ENCODE data around the gene CTBP2.
"Not testable (repeated sequence)": the region's sequence is repeated elsewhere in the genome, so short reads cannot be mapped to it uniquely, and the experiment has no call there.

The CTBP2 gene

GRCh38 chr10:125085258-125086054 lies 74.9 kb downstream of the CTBP2 start:
- H3K4me3 ChIP-seq (ENCODE audit: low read length): no peak overlapping the region
- no peak overlapping the region for H3K9ac ChIP-seq (ENCODE audit: low read length)
- no peaks in the 10 kb centered on the region for H3K27me3 ChIP-seq (ENCODE audit: control insufficient read depth, insufficient read depth, low read length)
- peaks cover 9% of the 10 kb centered on the region for H3K4me1 ChIP-seq (ENCODE audit: control insufficient read depth, insufficient read depth, low read length)
- H3K27ac ChIP-seq (ENCODE audit: low read depth, low read length): no peak overlapping the region
- no peaks in the 10 kb centered on the region for H3K36me3 ChIP-seq (ENCODE audit: control insufficient read depth, insufficient read depth, low read length)

DNA sequence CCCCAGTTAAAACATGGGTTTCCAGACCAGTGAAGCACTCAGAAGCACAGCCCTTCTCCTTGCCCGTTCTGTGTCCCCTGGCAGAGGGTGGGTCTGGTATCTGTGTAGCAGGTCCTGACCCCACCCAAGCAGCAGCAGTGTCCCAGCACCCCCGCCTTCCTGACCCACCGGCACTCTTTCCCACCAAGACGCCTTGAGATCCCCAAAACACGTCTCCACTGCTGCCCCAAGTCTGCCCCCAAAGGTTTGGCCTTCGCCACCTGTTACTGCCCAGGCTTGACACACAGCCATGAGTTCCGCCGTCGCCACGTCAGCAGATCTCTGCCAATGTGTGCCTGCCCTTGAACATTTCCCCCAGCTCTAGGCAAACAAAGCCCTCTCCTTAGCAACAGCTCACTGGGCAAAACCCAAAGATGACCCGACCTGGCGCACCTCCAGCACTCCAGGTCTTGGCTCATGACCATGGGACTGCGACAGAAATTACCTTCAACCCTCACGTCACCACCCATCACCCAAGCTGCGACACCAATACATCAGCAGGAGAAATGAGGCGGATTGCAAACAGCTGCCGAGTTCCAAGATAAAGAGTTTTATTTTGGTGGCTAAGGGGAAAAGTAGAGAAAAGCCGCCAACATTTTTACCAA lies 75.6 kb downstream of the CTBP2 start:
- no peak overlapping the region for H3K4me3 ChIP-seq (ENCODE audit: low read length)
- no peaks in the 10 kb centered on the region for H3K27me3 ChIP-seq (ENCODE audit: control insufficient read depth, insufficient read depth, low read length)
- H3K27ac ChIP-seq (ENCODE audit: low read depth, low read length): no peak overlapping the region
- H3K36me3 ChIP-seq (ENCODE audit: control insufficient read depth, insufficient read depth, low read length): no peaks in the 10 kb centered on the region
- peaks cover 9% of the 10 kb centered on the region for H3K4me1 ChIP-seq (ENCODE audit: control insufficient read depth, insufficient read depth, low read length)
- no peak overlapping the region for H3K9ac ChIP-seq (ENCODE audit: low read length)

DNA sequence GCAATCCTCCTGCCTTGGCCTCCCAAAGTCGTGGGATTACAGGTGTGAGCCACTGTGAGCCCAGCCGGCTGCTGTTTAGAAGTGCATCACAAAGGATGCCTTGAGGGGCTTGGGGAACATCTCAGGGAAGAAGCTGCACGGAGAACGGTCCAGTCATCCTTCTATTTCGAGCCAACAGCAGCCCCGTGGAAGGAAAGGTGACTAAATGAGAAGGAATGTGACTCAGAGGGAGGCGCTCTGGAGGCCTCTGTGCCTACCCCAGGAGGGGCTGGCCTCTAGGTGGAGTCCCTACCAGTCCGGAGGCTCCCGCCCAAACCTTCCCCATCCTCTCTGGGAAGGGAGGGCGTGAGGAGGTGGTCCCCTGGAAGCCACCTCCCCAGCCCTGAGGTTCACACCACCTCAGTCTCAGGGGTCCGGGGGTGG lies 76.2 kb downstream of the CTBP2 start:
- no peak overlapping the region for H3K27ac ChIP-seq (ENCODE audit: low read depth, low read length)
- H3K9ac ChIP-seq (ENCODE audit: low read length): no peak overlapping the region
- no peak overlapping the region for H3K4me3 ChIP-seq (ENCODE audit: low read length)
- no peaks in the 10 kb centered on the region for H3K27me3 ChIP-seq (ENCODE audit: control insufficient read depth, insufficient read depth, low read length)
- no peaks in the 10 kb centered on the region for H3K36me3 ChIP-seq (ENCODE audit: control insufficient read depth, insufficient read depth, low read length)
- peaks cover 9% of the 10 kb centered on the region for H3K4me1 ChIP-seq (ENCODE audit: control insufficient read depth, insufficient read depth, low read length)

GRCh38 chr10:125083576-125083920 lies 76.8 kb downstream of the CTBP2 start:
- Histone ChIP-seq H3K27me3 (ENCODE audit: control insufficient read depth, insufficient read depth, low read length) (no peaks in the 10 kb centered on the region), H3K4me3 (ENCODE audit: low read length) (no peak overlapping the region), H3K9ac (ENCODE audit: low read length) (no peak overlapping the region), H3K4me1 (ENCODE audit: control insufficient read depth, insufficient read depth, low read length) (peaks cover 9% of the 10 kb centered on the region), H3K27ac (ENCODE audit: low read depth, low read length) (no peak overlapping the region), H3K36me3 (ENCODE audit: control insufficient read depth, insufficient read depth, low read length) (no peaks in the 10 kb centered on the region)

GRCh38 chr10:125082881-125083575 lies 77.3 kb downstream of the CTBP2 start:
- Histone ChIP-seq H3K27ac (ENCODE audit: low read depth, low read length) (no peak overlapping the region), H3K36me3 (ENCODE audit: control insufficient read depth, insufficient read depth, low read length) (no peaks in the 10 kb centered on the region), H3K4me3 (ENCODE audit: low read length) (no peak overlapping the region), H3K4me1 (ENCODE audit: control insufficient read depth, insufficient read depth, low read length) (peaks cover 9% of the 10 kb centered on the region), H3K27me3 (ENCODE audit: control insufficient read depth, insufficient read depth, low read length) (no peaks in the 10 kb centered on the region), H3K9ac (ENCODE audit: low read length) (no peak overlapping the region)

DNA sequence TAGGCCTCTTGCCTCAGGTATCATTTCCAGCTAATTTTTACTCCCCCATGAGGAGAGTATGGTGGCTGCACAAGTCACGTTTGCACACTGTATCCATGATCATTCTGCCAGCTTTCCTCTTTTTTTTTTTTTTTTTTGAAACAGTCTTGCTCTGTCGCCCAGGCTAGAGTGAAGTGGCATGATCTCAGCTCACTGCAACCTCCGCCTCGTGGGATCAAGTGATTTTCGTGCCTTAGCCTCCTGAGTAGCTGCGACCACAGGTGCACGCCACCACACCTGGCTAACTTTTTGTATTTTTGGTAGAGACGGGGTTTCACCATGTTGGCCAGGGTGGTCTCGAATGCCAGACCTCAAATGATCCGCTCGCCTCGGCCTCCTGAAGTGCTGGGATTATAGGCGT lies 77.9 kb downstream of the CTBP2 start:
- not testable (repeated sequence) for H3K27ac ChIP-seq (ENCODE audit: low read depth, low read length); H3K4me1 ChIP-seq (ENCODE audit: control insufficient read depth, insufficient read depth, low read length); H3K36me3 ChIP-seq (ENCODE audit: control insufficient read depth, insufficient read depth, low read length)

GRCh38 chr10:125081931-125082330 lies 78.4 kb downstream of the CTBP2 start:
- Histone ChIP-seq H3K27ac (ENCODE audit: low read depth, low read length) (no peak overlapping the region), H3K4me3 (ENCODE audit: low read length) (no peak overlapping the region), H3K9ac (ENCODE audit: low read length) (no peak overlapping the region), H3K36me3 (ENCODE audit: control insufficient read depth, insufficient read depth, low read length) (no peaks in the 10 kb centered on the region), H3K4me1 (ENCODE audit: control insufficient read depth, insufficient read depth, low read length) (peaks cover 9% of the 10 kb centered on the region), H3K27me3 (ENCODE audit: control insufficient read depth, insufficient read depth, low read length) (no peaks in the 10 kb centered on the region)

More for the DNA sequence above, 77.9 kb downstream of the CTBP2 start:
- not testable (repeated sequence) for H3K9ac ChIP-seq (ENCODE audit: low read length); H3K27me3 ChIP-seq (ENCODE audit: control insufficient read depth, insufficient read depth, low read length); H3K4me3 ChIP-seq (ENCODE audit: low read length)

DNA sequence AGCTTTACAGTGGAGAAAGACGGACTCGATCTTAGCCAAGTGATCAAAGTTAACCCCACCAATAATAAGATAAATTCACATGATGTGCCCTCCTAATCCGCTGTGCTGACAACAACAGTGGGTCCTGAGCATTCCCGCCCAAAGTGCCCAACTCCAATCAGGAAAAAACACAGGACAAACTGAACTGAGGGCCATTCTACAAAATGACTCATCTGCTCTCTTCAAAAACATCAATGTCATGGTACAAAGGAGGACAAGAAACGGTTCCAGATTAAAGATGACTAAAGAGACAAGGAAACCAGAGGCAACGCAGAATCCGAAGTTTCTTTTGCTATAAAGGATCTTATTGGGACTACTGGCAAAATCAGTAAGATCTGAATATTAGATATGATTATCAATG lies 79.4 kb downstream of the CTBP2 start:
- Histone ChIP-seq H3K9ac (ENCODE audit: low read length) (no peak overlapping the region), H3K4me3 (ENCODE audit: low read length) (no peak overlapping the region), H3K36me3 (ENCODE audit: control insufficient read depth, insufficient read depth, low read length) (no peaks in the 10 kb centered on the region), H3K4me1 (ENCODE audit: control insufficient read depth, insufficient read depth, low read length) (peaks cover 9% of the 10 kb centered on the region), H3K27ac (ENCODE audit: low read depth, low read length) (no peak overlapping the region), H3K27me3 (ENCODE audit: control insufficient read depth, insufficient read depth, low read length) (no peaks in the 10 kb centered on the region)

DNA sequence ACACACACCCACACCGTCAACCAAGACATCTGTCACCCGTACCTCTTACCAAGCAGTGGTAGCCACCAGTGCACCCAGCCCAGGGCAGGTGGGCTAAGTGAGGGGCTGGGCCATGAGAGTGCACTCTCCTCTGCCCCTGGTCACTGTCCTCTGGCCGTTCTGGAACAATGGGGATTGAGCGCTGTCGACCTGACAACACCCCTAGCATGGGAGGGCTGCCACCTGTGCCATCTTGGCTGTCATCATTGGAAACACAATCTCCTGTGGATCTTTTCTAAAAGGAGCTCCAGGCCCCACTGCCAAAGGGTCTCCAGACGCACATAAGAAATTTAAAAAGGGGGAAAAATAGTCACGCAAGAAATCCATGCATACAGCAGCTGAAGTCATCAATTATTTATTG lies 80.1 kb downstream of the CTBP2 start:
- Histone ChIP-seq H3K27ac (ENCODE audit: low read depth, low read length) (no peak overlapping the region), H3K9ac (ENCODE audit: low read length) (no peak overlapping the region)

GRCh38 chr10:125079091-125079600 lies 81.2 kb downstream of the CTBP2 start:
- H3K36me3 ChIP-seq (ENCODE audit: control insufficient read depth, insufficient read depth, low read length): no peaks in the 10 kb centered on the region
- no peak overlapping the region for H3K27ac ChIP-seq (ENCODE audit: low read depth, low read length)
- no peaks in the 10 kb centered on the region for H3K27me3 ChIP-seq (ENCODE audit: control insufficient read depth, insufficient read depth, low read length)
- H3K9ac ChIP-seq (ENCODE audit: low read length): no peak overlapping the region
- H3K4me3 ChIP-seq (ENCODE audit: low read length): no peak overlapping the region
- peaks cover 9% of the 10 kb centered on the region for H3K4me1 ChIP-seq (ENCODE audit: control insufficient read depth, insufficient read depth, low read length)

More for the DNA sequence above, 80.1 kb downstream of the CTBP2 start:
- H3K36me3 ChIP-seq (ENCODE audit: control insufficient read depth, insufficient read depth, low read length): no peaks in the 10 kb centered on the region
- no peak overlapping the region for H3K4me3 ChIP-seq (ENCODE audit: low read length)
- no peaks in the 10 kb centered on the region for H3K27me3 ChIP-seq (ENCODE audit: control insufficient read depth, insufficient read depth, low read length)
- peaks cover 9% of the 10 kb centered on the region for H3K4me1 ChIP-seq (ENCODE audit: control insufficient read depth, insufficient read depth, low read length)

DNA sequence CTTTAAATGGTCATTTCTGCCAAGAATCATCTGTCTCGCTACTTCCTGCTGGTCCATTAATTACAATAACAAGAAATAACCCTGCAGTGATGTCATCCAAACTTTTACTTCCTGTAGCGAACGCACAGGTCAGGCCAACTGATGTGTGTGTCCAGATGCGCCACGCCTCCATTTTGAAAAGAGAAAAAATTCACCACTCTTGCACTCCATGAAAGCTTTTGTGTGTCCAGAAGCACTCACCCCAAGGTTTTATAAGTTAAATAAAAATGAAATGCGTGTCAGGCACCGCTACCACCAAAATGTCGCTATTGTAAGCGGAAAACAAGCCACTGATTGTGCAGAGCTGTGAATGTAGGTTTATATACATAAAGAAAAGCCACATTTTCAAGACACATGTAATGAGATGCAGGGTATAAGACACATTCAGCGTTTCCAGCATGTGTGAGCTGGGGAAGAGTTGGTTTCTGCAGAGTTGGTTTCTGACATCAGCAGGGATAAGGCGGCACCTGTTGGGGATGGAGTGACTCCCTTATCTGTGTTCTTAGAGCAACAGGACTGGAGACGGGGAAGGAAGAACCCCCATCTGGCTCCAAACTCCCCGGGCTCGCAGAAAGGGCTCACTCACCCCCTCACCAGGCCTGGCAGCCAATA lies 83.3 kb downstream of the CTBP2 start:
- H3K4me1 ChIP-seq (ENCODE audit: control insufficient read depth, insufficient read depth, low read length): no peaks in the 10 kb centered on the region
- no peak overlapping the region for H3K4me3 ChIP-seq (ENCODE audit: low read length)
- no peaks in the 10 kb centered on the region for H3K27me3 ChIP-seq (ENCODE audit: control insufficient read depth, insufficient read depth, low read length)
- no peak overlapping the region for H3K9ac ChIP-seq (ENCODE audit: low read length)
- no peak overlapping the region for H3K27ac ChIP-seq (ENCODE audit: low read depth, low read length)
- H3K36me3 ChIP-seq (ENCODE audit: control insufficient read depth, insufficient read depth, low read length): no peaks in the 10 kb centered on the region

DNA sequence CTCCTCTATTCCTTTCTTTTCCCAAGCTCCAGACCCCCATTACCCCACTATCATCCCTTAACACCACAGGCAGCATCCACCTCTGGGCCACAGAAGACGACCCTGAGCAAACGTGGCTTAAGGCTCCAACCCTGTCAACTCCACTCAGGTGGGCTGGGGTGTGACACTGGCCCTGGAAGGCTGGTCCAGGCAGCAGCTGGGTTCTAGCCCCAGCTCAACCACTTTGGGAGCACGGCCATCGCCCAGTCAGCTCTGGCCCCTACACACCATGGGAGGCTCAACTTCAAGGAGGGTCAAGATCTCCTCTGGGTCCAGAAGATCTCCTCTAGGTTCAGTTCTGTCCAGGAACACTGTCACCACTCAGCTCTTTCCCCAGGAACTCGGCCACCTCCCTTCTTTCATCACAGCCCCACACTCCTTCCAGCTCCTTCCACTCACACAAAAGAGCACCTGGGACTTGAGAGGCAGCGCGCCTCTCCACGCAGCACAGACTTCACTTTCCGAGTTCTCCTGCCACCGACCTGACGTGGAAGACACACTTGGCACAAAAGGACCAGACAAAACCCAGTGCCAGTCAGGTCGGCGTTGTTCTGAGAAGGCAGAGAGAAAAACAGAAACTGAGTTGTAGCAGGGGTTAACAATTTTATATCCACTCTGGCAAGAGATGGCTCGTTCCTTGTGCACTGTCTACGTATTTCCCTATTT lies 84.1 kb downstream of the CTBP2 start:
- H3K27ac ChIP-seq (ENCODE audit: low read depth, low read length): no peak overlapping the region
- H3K27me3 ChIP-seq (ENCODE audit: control insufficient read depth, insufficient read depth, low read length): no peaks in the 10 kb centered on the region
- no peaks in the 10 kb centered on the region for H3K4me1 ChIP-seq (ENCODE audit: control insufficient read depth, insufficient read depth, low read length)
- H3K9ac ChIP-seq (ENCODE audit: low read length): no peak overlapping the region
- no peaks in the 10 kb centered on the region for H3K36me3 ChIP-seq (ENCODE audit: control insufficient read depth, insufficient read depth, low read length)
- no peak overlapping the region for H3K4me3 ChIP-seq (ENCODE audit: low read length)
